B cell (primary cell): ENCODE measurements around the gene DOCK8. TPM values are rescaled to one million over a fixed set of nuclear protein-coding genes. Genes with fewer than 3 reads are reported as not detected.

Experiments used
- ATAC-seq: fragments of 200-7000 bp; cut with Tn5 transposase; one replicate; pipeline ENCODE4 v1.10.0; 2021; ENCODE audit warnings: low read depth, mild to moderate bottlenecking, moderate number of reproducible peaks, moderate library complexity
- CTCF ChIA-PET: fragments of 350-600 bp; sonication (Branson Sonifier 250); formaldehyde crosslinking; loops from one replicate; lab custom pipeline; 2021; ENCODE audit warnings: antibody characterized with exemption, inconsistent platforms; lab: Charles Lee
- POLR2A ChIA-PET: fragments of 350-600 bp; sonication (Branson Sonifier 250); formaldehyde crosslinking; loops from one replicate; lab custom pipeline; 2021; ENCODE audit warnings: antibody characterized with exemption; lab: Charles Lee
- DNase-seq: peaks from one replicate; pipeline ENCODE4 v3.0.0; 2013
- H2AFZ ChIP-seq: 2 replicates; pipeline ENCODE4 v1.6.1; 2012; ENCODE audit warnings: mild to moderate bottlenecking, low read depth, low read length; ENCODE audit not compliant: insufficient read depth, poor library complexity, severe bottlenecking
- H3K27ac ChIP-seq, 2 donors: 1 replicate in 1 of 2; 2 replicates in 1 of 2; pipeline ENCODE4 v1.5.1; 2012 to 2013; ENCODE audit warnings: low read length in 2 of 2, mild to moderate bottlenecking in 2 of 2, moderate library complexity in 1 of 2
- H3K27me3 ChIP-seq, 4 experiments: fragments of 200-600 bp in 1 of 4; sonication (generic) in 1 of 4; replicated peaks in 1 of 4; 1 replicate in 2 of 4; 2 replicates in 2 of 4; pipeline versions ENCODE4 v1.6.1 to v1.7.0; 2013 to 2016; ENCODE audit warnings: low read length in 3 of 4, mild to moderate bottlenecking in 2 of 4, mixed read lengths in 1 of 4, moderate library complexity in 1 of 4; ENCODE audit not compliant: insufficient read depth in 4 of 4, control insufficient read depth in 3 of 4; ENCODE audit errors: control extremely low read depth in 1 of 4
- H3K36me3 ChIP-seq, 2 experiments: replicated peaks in 1 of 2; 1 replicate in 1 of 2; 2 replicates in 1 of 2; pipeline versions ENCODE4 v1.6.1 to v1.7.1; 2013; ENCODE audit warnings: low read length in 1 of 2; ENCODE audit not compliant: insufficient read depth in 2 of 2, control insufficient read depth in 1 of 2; ENCODE audit errors: control extremely low read depth in 1 of 2, extremely low read depth in 1 of 2
- H3K4me1 ChIP-seq, 2 donors: fragments of 200-600 bp in 1 of 2; sonication (generic) in 1 of 2; 1 replicate in 1 of 2; 2 replicates in 1 of 2; pipeline versions ENCODE4 v1.5.1 to v1.6.1; 2013 to 2017; ENCODE audit warnings: low read length in 2 of 2; ENCODE audit not compliant: control insufficient read depth in 2 of 2, insufficient read depth in 2 of 2
- H3K4me2 ChIP-seq: replicated peaks from 2 replicates; pipeline ENCODE3; 2012; ENCODE audit warnings: mild to moderate bottlenecking, low read depth, low read length; ENCODE audit not compliant: poor library complexity, severe bottlenecking
- H3K4me3 ChIP-seq, 5 experiments: fragments of 200-600 bp in 1 of 5; sonication (generic) in 1 of 5; 1 replicate in 3 of 5; 2 replicates in 2 of 5; pipeline versions ENCODE4 v1.5.1 to v1.7.0; 2011 to 2016; ENCODE audit warnings: low read length in 4 of 5, mild to moderate bottlenecking in 4 of 5, low read depth in 2 of 5, control low read depth in 1 of 5, moderate library complexity in 1 of 5; ENCODE audit not compliant: insufficient read depth in 1 of 5; ENCODE audit errors: control extremely low read depth in 1 of 5, extremely low read depth in 1 of 5
- H3K79me2 ChIP-seq: fragments of 200-600 bp; sonication (generic); one replicate; pipeline ENCODE4 v1.6.0; 2016; ENCODE audit warnings: low read length; ENCODE audit not compliant: control insufficient read depth, insufficient read depth
- H3K9ac ChIP-seq: fragments of 200-600 bp; sonication (generic); 2 replicates; pipeline ENCODE4 v1.6.1; 2017; ENCODE audit warnings: mild to moderate bottlenecking, low read length, moderate library complexity
- H3K9me3 ChIP-seq, 3 donors: one replicate each; pipeline versions ENCODE4 v1.6.1 to v1.7.1; 2013; ENCODE audit warnings: low read length in 2 of 3; ENCODE audit not compliant: control insufficient read depth in 2 of 3, insufficient read depth in 1 of 3; ENCODE audit errors: control extremely low read depth in 1 of 3
- H4K20me1 ChIP-seq: 2 replicates; pipeline ENCODE4 v1.6.0; 2012; ENCODE audit warnings: mild to moderate bottlenecking, low read length; ENCODE audit not compliant: insufficient read depth, control insufficient read depth, poor library complexity, severe bottlenecking
- H3K27ac Mint-ChIP-seq: one replicate; pipeline ENCODE4 v1.8.0; 2021; ENCODE audit warnings: mixed read lengths
- H3K27me3 Mint-ChIP-seq: one replicate; pipeline ENCODE4 v1.8.0; 2021; ENCODE audit warnings: mixed read lengths
- H3K4me1 Mint-ChIP-seq: one replicate; pipeline ENCODE4 v1.8.0; 2021; ENCODE audit warnings: mixed read lengths
- H3K4me3 Mint-ChIP-seq: one replicate; pipeline ENCODE4 v1.8.0; 2021; ENCODE audit warnings: mixed read lengths
- H3K9me3 Mint-ChIP-seq: one replicate; pipeline ENCODE4 v1.8.0; 2022; ENCODE audit warnings: mixed read lengths; ENCODE audit not compliant: insufficient read depth
- CTCF ChIP-seq: fragments of 200-600 bp; IDR thresholded peaks from one replicate; pipeline ENCODE4 v1.8.0; 2022; ENCODE audit warnings: antibody characterized with exemption, mild to moderate bottlenecking
- EZH2 ChIP-seq: IDR thresholded peaks from 2 replicates; pipeline ENCODE4 v1.6.1; 2012; ENCODE audit warnings: borderline replicate concordance, low read depth, mild to moderate bottlenecking, moderate library complexity, low read length; ENCODE audit not compliant: insufficient read depth, poor library complexity, severe bottlenecking
- WGBS: methylation state at CpG from one replicate; pipeline ENCODE4 v1.1.5; 2013; ENCODE audit warnings: missing lambda C conversion rate; ENCODE audit not compliant: insufficient coverage; 5-methylcytosine and 5-hydroxymethylcytosine counted together
- intact Hi-C: fragments of 100-400 bp; cut with micrococcal nuclease; formaldehyde crosslinking; loops from one replicate; pipeline ENCODE4 v1.10.0; 2022
- polyA plus RNA-seq: library from polyadenylated mRNA; depleted of rRNA; stranded (reverse); fragments of >200 nt; gene quantifications from 2 replicates; pipeline ENCODE4 v1.2.3, GENCODE V29; 2012
- total RNA-seq, 2 donors: library from RNA; stranded (reverse); fragments of 120-200 nt in 1 of 2; gene quantifications; 1 replicate in 1 of 2; 2 replicates in 1 of 2; pipeline versions ENCODE4 v1.2.3 to v1.2.4, GENCODE V29; 2013 to 2022

Gene DOCK8
- total and polyA plus RNA-seq, 2 donors (not counting 1 experiment from before 2014, with no cell fraction given): 47.6 to 288 TPM

- Histone ChIP-seq H3K4me3 (no peak overlapping the region), H3K4me2 (no peak overlapping the region), H2AFZ (no peak overlapping the region), H3K4me1 (no peaks in the 10 kb centered on the region), H3K79me2 (peaks cover under 1% of the 10 kb centered on the region), H4K20me1 (peaks cover 28% of the 10 kb centered on the region), H3K36me3 (peaks cover 7 to 84% of the 10 kb centered on the region in 2 experiments), H3K27me3 (no peaks in the 10 kb centered on the region), H3K27ac (no peak overlapping the region), H3K9me3 (no peaks in the 10 kb centered on the region), H3K9ac (no peak overlapping the region)
- Mint-ChIP-seq H3K27me3 (no peaks in the 10 kb centered on the region), H3K9me3 (no peaks in the 10 kb centered on the region), H3K4me1 (no peaks in the 10 kb centered on the region), H3K4me3 (no peak overlapping the region), H3K27ac (no peak overlapping the region)
- TF ChIP-seq EZH2 (no peak), CTCF (no peak)
- intact Hi-C loops: no loop called here
- ATAC-seq: no peak
- CTCF ChIA-PET: no interaction called here
- POLR2A ChIA-PET: no interaction called here
- DNase-seq: no peak
- WGBS: 93% methylated on average over 3 of the region's 5 CpGs
These were observed 148.6 kb downstream of the DOCK8 start for GRCh38 chr9:363274-363612.

- H3K4me3 ChIP-seq: no peak overlapping the region
- no peak overlapping the region for H3K4me2 ChIP-seq
- peaks cover 27% of the 10 kb centered on the region for H4K20me1 ChIP-seq
- Mint-ChIP-seq H3K9me3 (no peaks in the 10 kb centered on the region), H3K4me3 (no peak overlapping the region), H3K27me3 (no peaks in the 10 kb centered on the region), H3K27ac (no peak overlapping the region), H3K4me1 (no peaks in the 10 kb centered on the region)
- H3K27me3 ChIP-seq: no peaks in the 10 kb centered on the region
- H3K9me3 ChIP-seq: no peaks in the 10 kb centered on the region
- H2AFZ ChIP-seq: no peak overlapping the region
- ChIA-PET POLR2A (no interaction called here), CTCF (no interaction called here)
- WGBS: 100% methylated on average over 1 of the region's 2 CpGs
- TF ChIP-seq CTCF: no peak
- no peak for TF ChIP-seq EZH2
- no peak overlapping the region for H3K9ac ChIP-seq
- H3K79me2 ChIP-seq: no peaks in the 10 kb centered on the region
- no peak for ATAC-seq
- no peak for DNase-seq
- H3K36me3 ChIP-seq: peaks cover 5 to 91% of the 10 kb centered on the region in 2 experiments
- intact Hi-C loops: no loop called here
- no peaks in the 10 kb centered on the region for H3K4me1 ChIP-seq
- H3K27ac ChIP-seq: no peak overlapping the region
These were observed 150.8 kb downstream of the DOCK8 start for GRCh38 chr9:365436-365835.
